A673 (cell line): ENCODE measurements around the gene ACVR1B. TPM values are rescaled to one million over a fixed set of nuclear protein-coding genes. Genes with fewer than 3 reads are reported as not detected.

ENCODE experiments used
- BruUV-seq: library from RNA; stranded (reverse); fragments of 400-500 nt; replicated peaks from 2 replicates; lab custom pipeline; 2021; lab: Mats Ljungman, UMichigan
- CTCF ChIA-PET: fragments of 300-600 bp; sonication (Branson Sonifier 250); formaldehyde crosslinking; loops from one replicate; lab custom pipeline; 2022; ENCODE audit warnings: antibody characterized with exemption; lab: Charles Lee
- POLR2A ChIA-PET: fragments of 300-600 bp; sonication (Branson Sonifier 250); formaldehyde crosslinking; loops from one replicate; lab custom pipeline; 2022; ENCODE audit warnings: antibody characterized with exemption; ENCODE audit not compliant: low non-redundant PET; lab: Charles Lee
- DNase-seq: peaks from one replicate; pipeline ENCODE4 v3.0.0-alpha.2; 2015; ENCODE audit warnings: low spot score
- H3K27ac ChIP-seq: fragments of 200-600 bp; sonication (generic); 2 replicates; pipeline ENCODE4 v1.5.1; 2016; ENCODE audit warnings: mixed run types, low read depth, mild to moderate bottlenecking, mixed read lengths, antibody characterized with exemption, low read length; ENCODE audit not compliant: poor library complexity, severe bottlenecking
- H3K27me3 ChIP-seq: fragments of 200-600 bp; sonication (generic); replicated peaks from 2 replicates; pipeline ENCODE4 v1.6.1; 2017; ENCODE audit warnings: mixed run types, low read depth, mild to moderate bottlenecking, mixed read lengths, antibody characterized with exemption, low read length; ENCODE audit not compliant: insufficient read depth, poor library complexity
- H3K36me3 ChIP-seq: fragments of 200-600 bp; sonication (generic); 2 replicates; pipeline ENCODE4 v1.6.1; 2016; ENCODE audit warnings: mixed run types, mild to moderate bottlenecking, mixed read lengths, antibody characterized with exemption, low read length; ENCODE audit not compliant: insufficient read depth, poor library complexity, severe bottlenecking
- H3K4me1 ChIP-seq: fragments of 200-600 bp; sonication (generic); 2 replicates; pipeline ENCODE4 v1.6.1; 2017; ENCODE audit warnings: mixed run types, mild to moderate bottlenecking, mixed read lengths, antibody characterized with exemption, low read length; ENCODE audit not compliant: insufficient read depth, poor library complexity, severe bottlenecking
- H3K4me3 ChIP-seq: fragments of 200-600 bp; sonication (generic); 2 replicates; pipeline ENCODE4 v1.5.1; 2016; ENCODE audit warnings: low read depth, mixed run types, mild to moderate bottlenecking, mixed read lengths, low read length; ENCODE audit not compliant: poor library complexity, severe bottlenecking
- H3K9me3 ChIP-seq: fragments of 200-600 bp; sonication (generic); 2 replicates; pipeline ENCODE4 v1.6.1; 2016; ENCODE audit warnings: mixed run types, low read depth, mild to moderate bottlenecking, mixed read lengths, antibody characterized with exemption, low read length; ENCODE audit not compliant: poor library complexity, severe bottlenecking
- EZH2 ChIP-seq: fragments of 200-600 bp; sonication (generic); IDR thresholded peaks from 2 replicates; pipeline ENCODE4 v1.6.1; 2017; ENCODE audit warnings: borderline replicate concordance, low read depth, mild to moderate bottlenecking, mixed read lengths, antibody characterized with exemption, low read length; ENCODE audit not compliant: poor library complexity, severe bottlenecking
- intact Hi-C: fragments of 100-400 bp; cut with micrococcal nuclease; formaldehyde crosslinking; loops from one replicate; pipeline ENCODE4 v1.10.0; 2022; ENCODE audit not compliant: unreplicated experiment
- total RNA-seq: library from RNA; stranded (reverse); gene quantifications from 2 replicates; pipeline ENCODE4 v1.2.3, GENCODE V29; 2021
- TF ChIP-seq, protein P1 (sequence below): fragments of 300-800, 200-600 bp; sonication (generic); conservative IDR thresholded peaks from 2 replicates; pipeline ENCODE4 v1.5.1; 2017; ENCODE audit warnings: low read depth, mild to moderate bottlenecking, antibody characterized with exemption, low read length, moderate library complexity, mixed read lengths

The ACVR1B gene
- total RNA-seq, 1 experiment from 2014 or later, result 27.4 TPM

GRCh38 chr12:51963477-51963876, 12.0 kb downstream of the ACVR1B start:
- no TSS peak for BruUV-seq
- no peak overlapping the region for H3K27ac ChIP-seq
- intact Hi-C loops, result no loop called here
- H3K4me3 ChIP-seq, result no peak overlapping the region
- CTCF ChIA-PET, result no interaction called here
- POLR2A ChIA-PET, result no interaction called here
- H3K4me1 ChIP-seq, result no peaks in the 10 kb centered on the region
- no peaks in the 10 kb centered on the region for H3K27me3 ChIP-seq
- no peak for DNase-seq
- H3K36me3 ChIP-seq, result peaks cover 12% of the 10 kb centered on the region
- peaks cover 2% of the 10 kb centered on the region for H3K9me3 ChIP-seq
- TF ChIP-seq, protein P1, sequence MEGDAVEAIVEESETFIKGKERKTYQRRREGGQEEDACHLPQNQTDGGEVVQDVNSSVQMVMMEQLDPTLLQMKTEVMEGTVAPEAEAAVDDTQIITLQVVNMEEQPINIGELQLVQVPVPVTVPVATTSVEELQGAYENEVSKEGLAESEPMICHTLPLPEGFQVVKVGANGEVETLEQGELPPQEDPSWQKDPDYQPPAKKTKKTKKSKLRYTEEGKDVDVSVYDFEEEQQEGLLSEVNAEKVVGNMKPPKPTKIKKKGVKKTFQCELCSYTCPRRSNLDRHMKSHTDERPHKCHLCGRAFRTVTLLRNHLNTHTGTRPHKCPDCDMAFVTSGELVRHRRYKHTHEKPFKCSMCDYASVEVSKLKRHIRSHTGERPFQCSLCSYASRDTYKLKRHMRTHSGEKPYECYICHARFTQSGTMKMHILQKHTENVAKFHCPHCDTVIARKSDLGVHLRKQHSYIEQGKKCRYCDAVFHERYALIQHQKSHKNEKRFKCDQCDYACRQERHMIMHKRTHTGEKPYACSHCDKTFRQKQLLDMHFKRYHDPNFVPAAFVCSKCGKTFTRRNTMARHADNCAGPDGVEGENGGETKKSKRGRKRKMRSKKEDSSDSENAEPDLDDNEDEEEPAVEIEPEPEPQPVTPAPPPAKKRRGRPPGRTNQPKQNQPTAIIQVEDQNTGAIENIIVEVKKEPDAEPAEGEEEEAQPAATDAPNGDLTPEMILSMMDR, result no peak
- TF ChIP-seq EZH2, result no peak

GRCh38 chr12:51969643-51970042, 18.1 kb downstream of the ACVR1B start:
- ChIA-PET POLR2A (no interaction called here), CTCF (no interaction called here)
- Histone ChIP-seq H3K4me3 (no peak overlapping the region), H3K27me3 (no peaks in the 10 kb centered on the region), H3K27ac (no peak overlapping the region), H3K36me3 (no peaks in the 10 kb centered on the region), H3K9me3 (peaks cover 2% of the 10 kb centered on the region), H3K4me1 (peaks cover 39% of the 10 kb centered on the region)
- no TSS peak for BruUV-seq
- TF ChIP-seq, protein P1, result no peak
- TF ChIP-seq EZH2, result no peak
- DNase-seq, result no peak
- intact Hi-C loops, result no loop called here

DNA sequence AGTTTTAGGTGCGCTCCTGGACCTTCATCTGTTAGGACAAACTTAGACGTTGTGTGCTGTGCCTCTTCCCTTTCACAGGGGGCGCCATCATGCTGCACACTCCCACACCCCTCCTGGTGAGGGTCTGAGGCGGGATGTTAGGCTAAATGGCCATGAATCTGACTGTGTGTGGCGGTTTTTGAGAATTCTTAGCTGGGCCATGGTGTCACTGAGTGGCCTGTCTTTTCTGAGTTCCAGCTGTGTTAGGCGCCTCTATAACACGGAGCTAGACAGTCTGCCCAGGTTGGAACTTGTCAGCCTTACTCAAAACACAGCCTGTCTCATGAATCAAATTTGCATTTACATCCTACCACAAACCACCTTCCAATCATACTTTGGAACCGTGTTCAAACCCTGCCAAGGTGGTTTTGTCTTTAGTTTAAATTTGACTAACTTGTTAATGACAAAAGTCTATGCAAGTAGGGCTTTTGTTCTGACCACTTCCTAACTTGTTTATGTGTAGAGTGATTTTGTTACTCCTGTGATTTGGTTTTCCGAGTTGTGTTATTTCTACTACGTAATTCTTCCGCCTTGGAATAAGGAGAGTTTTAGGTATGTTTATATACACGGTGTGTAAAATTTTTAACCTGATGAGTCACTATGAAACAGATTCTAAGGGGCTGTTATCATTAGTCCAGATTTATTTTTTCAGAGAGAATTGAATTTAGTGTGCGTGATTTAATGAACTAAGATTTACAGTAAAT, 19.6 kb downstream of the ACVR1B start:
- Histone ChIP-seq H3K9me3 (no peaks in the 10 kb centered on the region), H3K4me3 (no peak overlapping the region), H3K27me3 (no peaks in the 10 kb centered on the region), H3K4me1 (peaks cover 51% of the 10 kb centered on the region), H3K27ac (peak overlapping the region; percentile 73), H3K36me3 (peaks cover 7% of the 10 kb centered on the region)
- ChIA-PET POLR2A (no interaction called here), CTCF (interaction anchor here (0.6 to 1.0 kb wide), 4 partner anchors 22 to 124 kb away, joined by 3 to 7 read pairs (median 4); no protein-coding TSS in a partner anchor)
- BruUV-seq, result no TSS peak
- intact Hi-C loops, result no loop called here
- peak; percentile 61 for DNase-seq
- TF ChIP-seq, protein P1, result peak; percentile 82
- TF ChIP-seq EZH2, result no peak
